Activated CD8-positive, alpha-beta memory T cell treated with anti-CD3 and anti-CD28 coated beads for 4 hours (primary cell): Measurements from ENCODE around the gene ZNF578.
"Not testable (repeated sequence)": the region's sequence is repeated elsewhere in the genome, so short reads cannot be mapped to it uniquely, and the experiment has no call there.

Source experiments
- DNase-seq, 2 donors: peaks; one replicate each; pipeline ENCODE4 v3.0.0-alpha.2; 2020; ENCODE audit warnings: low read depth in 2 of 2

The ZNF578 gene

GRCh38 chr19:52453324-52454094, at the start of gene ZNF578:
TSS of gene ZNF578 (plus strand) at chr19:52453553. CDS start at chr19:52501846, 48,293 bp downstream.
- peak; percentile 48 to 50 for DNase-seq

- DNase-seq, result no peak
These were observed 43.1 kb upstream of the ZNF578 start for GRCh38 chr19:52410276-52410675.

DNA sequence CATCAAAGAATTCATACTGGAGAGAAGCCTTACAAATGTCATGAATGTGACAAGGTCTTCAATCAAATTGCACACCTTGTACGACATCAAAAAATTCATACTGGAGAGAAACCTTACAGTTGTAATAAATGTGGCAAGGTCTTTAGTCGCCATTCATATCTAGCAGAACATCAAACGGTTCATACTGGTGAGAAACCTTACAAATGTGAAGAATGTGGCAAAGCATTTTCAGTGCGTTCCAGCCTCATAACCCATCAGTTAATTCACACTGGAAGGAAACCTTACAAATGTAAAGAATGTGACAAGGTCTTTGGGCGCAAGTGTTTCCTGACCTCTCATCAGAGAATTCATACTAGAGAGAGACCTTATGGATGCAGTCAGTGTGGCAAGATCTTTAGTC, 37.6 kb upstream of the ZNF578 start:
- no peak for DNase-seq

DNA sequence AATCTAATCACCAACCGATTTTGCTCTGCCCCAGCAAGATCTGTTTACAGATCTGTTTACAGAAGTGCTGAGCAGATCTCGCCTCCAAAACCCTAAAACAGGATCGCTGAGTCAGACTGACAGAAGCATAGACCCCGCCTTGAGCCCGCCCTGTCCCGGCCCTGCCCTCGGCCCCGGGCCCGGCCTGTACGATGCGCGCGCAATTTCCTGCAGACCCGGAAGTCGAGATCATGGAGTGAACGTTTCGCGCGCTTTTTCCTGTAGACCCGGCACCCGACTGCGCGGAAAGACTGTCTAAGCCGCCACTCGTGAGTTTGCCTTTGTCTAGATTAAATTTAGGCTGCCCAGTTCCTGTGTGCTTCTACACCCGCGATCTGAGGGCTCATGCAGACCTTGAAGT, 24.4 kb upstream of the ZNF578 start, which contains the start of gene ZNF534:
Gene ZNF534 (plus strand): TSS at position 212 of the 400 bp plus-strand sequence. CDS start 2,327 bp downstream, outside the sequence.
- no peak for DNase-seq

DNA sequence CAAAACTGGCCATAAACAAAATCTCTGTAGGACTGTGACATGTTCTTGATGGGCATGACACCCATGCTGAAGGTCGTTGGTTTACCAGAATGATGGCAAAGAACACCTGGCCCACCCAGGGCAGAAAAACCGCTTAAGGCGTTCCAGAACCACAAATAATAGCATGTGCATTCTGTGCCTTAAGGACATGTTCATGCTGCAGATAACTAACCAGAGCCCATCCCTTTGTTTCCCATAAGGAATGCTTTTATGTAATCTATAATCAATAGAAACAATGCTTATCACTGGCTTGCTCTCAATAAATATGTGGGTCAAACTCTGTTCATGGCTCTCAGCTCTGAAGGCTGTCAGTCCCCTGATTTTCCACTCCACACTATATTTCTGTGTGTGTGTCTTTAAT, 11.2 kb upstream of the ZNF578 start:
- DNase-seq, result no peak

GRCh38 chr19:52444506-52444905, 8.8 kb upstream of the ZNF578 start:
- no peak for DNase-seq

DNA sequence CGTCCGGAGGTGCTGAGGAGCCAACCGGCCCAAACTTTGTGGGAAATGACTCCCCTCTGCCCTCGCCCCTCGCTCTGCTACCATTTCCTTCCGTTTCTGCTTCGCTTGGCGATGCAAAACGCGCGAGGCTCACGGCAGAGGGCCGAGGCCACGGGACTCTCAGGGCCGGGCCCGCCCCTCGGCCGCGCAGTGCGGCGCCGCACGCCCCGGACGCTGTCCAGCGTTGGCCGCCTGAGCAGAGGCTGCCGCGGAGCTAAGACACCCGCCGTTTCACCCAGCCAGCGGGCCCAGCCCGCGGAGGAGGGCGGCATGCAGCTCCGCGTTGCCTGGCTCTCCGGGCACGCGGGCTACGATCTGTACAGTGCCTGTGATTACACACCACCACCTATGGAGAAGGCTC, 2.1 kb upstream of the ZNF578 start:
- no peak for DNase-seq

DNA sequence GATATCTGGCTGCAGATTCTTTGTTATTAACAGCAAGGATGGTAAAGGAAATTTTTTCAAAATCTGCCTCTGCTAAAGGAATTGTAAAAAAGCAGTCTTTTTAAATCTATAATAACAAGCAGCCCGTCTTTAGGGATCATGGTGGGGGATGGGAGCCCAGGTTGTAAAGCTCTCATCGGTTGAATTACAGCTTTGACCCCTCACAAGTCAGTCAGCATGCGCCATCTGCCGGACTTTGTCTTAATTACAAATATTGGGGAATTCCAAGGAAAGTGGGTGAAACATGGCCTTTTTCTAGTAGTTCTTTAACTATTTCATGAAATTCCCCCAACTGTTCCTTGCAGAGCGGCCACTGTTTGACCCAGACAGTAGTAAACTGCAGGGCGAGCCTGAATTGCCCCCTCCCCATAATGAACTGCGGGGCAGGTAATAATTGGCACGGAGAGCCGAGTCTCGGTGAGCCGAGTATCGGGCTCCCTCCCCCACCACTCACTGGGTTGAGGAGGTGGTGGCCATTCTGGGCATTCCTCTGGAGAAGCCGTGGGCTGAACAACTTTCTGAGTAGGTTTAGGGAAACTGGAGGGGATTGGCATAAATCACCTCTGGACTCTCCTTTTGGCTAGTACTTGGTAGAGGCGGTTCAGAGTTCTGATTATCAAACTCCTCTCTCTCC, 11.6 kb downstream of the ZNF578 start:
- DNase-seq, result no peak

DNA sequence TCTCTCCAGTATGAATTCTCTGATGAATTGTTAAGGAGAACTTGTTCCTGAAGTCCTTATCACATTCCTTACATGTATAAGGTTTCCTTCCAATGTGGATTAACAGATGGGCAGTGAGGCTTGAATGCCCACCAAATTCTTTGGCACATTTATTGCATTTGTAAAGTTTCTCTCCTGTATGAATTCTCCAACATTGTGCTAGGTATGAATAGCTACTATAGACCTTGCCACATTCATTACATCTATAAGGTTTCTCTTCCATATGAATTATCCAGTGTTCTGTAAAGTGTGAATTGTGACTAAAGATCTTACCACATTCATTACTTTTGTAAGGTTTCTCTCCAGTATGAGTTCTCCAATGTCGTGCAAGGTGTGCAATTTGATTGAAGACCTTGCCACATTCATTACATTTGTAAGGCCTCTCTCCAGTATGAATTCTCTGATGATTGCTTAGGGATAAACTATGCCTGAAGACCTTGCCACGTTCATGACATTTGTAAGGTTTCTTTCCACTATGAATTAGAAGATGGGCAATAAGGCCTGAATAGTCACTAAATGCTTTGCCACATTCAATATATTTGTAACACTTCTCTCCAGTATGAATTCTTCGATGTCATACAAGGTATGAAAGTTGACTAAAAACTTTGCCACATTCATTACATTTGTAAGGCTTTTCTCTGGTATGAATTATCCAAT, 20.4 kb downstream of the ZNF578 start:
- no peak for DNase-seq

DNA sequence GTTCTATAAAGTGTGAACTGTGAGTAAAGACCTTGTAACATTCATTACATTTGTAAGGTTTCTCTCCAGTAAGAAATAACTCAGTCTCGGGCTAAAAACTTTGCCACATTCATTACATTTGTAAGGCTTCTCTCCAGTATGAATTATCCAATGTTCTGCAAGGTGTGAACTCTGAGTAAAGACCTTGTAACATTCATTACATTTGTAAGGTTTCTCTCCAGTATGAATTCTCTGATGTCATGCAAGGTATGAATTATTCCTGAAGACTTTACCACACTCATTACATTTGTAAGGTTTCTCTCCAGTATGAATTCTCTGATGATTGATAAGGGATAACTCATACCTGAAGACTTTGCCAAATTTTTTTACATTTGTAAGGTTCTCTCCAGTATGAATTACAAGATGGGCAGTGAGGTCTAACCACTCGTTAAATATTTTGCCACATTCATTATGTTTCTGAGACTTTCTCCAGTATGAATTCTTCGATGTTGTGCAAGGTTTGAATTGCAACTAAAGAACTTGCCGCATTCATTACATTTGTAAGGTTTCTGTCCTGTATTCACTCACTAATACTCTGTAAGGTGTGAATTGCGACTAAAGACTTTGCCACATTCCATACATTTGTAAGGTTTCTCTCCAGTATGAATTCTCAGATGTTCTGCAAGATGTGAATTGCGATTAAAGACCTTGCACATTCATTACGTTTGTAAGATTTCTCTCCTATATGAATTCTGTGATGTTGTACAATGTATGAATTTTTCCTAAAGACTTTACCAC, 21.2 kb downstream of the ZNF578 start:
- DNase-seq, result no peak

- not testable (repeated sequence) for DNase-seq
These were observed 30.9 kb downstream of the ZNF578 start for GRCh38 chr19:52484111-52484743.

- not testable (repeated sequence) for DNase-seq
These were observed 31.7 kb downstream of the ZNF578 start for GRCh38 chr19:52485064-52485463.

DNA sequence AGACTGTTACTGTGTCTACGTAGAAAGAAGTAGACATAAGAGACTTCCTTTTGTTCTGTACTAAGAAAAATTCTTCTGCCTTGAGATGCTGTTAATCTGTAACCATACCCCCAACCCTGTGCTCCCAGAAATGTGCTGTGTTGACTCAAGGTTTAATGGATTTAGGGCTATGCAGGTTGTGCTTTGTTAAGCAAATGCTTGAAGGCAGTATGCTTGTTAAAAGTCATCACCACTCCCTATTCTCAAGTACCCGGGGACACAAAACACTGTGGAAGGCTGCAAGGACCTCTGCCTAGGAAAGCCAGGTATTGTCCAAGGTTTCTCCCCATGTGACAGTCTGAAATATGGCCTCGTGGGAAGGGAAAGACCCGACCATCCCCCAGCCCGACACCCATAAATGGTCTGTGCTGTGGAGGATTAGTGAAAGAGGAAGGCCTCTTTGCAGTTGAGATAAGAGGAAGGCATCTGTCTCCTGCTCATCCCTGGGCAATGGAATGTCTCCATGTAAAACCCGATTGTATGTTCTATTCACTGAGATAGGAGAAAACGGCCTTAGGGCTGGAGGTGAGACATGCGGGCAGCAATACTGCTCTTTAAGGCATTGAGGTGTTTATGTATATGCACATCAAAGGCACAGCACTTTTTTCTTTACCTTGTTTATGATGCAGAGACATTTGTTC, 32.3 kb downstream of the ZNF578 start:
- not testable (repeated sequence) for DNase-seq

DNA sequence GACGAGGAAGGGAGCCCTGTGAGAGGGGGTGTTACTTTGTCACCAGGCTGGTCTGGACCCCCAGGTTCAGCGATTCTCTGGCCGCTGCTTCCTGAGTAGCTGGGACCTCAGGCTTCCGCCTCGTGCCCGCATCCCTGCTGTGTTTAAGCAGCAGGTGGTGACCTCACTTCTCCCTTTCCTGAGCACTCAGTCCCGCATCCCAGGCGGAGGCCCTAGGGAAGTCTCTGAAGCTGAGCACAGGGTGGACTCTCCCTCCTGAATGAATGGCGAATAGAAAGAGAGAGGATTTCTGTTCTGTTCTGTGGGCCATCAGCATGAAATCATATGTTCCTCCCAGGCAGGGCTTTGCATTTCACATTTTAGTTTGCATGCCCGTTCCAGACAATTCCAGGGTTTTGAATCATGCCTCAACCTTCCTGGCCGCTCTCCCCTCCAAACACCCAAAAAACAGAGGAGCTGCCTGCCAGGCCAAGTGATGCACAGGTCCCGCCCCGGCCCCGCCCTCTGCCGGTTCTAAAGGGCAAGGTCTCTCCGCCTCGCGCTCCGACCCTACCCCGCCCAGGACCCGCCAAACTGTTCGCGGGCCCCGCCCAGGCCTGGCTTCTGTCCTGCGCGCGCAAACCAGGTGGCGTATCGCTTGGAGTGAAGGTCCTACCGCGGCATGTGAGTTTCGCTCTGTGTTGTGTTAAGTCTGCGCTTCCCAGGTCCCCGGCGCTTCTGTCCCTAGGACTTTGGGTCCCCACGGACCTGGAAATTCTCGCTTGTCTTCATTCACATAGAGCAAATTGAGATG, 39.0 kb downstream of the ZNF578 start:
- DNase-seq, result no peak

DNA sequence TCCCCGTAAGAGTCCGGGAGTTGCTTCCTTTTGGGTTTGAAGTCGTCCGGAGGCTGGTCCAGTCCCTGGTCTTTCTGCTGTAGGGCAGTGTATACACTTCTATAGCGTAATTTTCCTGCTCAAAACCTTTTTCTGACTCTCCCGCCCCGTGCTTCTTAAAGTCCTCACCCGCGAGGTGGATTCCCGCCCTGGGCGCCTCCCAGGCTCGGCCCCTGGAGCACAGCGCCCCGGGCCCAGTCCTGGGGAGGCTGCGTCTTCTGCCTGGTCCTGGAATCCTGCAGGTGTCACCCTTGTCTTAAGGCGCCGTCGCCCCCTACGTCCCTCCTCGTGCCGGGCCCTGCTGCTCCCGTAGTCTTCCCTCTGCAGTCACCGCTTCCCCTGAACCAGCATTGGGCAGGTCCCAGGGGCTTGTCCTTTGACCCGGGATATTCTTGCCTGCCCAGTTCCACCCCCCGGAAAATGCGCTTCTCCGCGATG, 39.7 kb downstream of the ZNF578 start:
- no peak for DNase-seq

DNA sequence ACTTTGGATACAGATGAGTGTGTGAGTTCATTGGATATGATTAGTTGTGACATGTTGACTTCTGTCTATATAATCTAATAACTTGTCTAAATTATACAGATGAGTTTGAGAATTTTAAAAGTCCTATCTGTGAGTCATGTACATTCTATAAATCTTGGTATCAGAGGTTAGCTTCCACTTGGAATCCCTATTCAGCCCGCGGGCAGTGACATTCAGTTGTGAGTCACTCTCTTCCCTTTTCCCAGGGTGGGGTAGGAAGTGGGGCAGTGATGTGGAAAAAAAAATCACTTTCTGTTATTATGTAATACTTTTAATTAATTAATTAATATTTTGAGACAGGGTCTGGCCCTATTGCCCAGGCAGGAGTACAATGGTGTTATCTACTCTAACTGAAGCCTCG, 41.2 kb downstream of the ZNF578 start:
- DNase-seq, result no peak

DNA sequence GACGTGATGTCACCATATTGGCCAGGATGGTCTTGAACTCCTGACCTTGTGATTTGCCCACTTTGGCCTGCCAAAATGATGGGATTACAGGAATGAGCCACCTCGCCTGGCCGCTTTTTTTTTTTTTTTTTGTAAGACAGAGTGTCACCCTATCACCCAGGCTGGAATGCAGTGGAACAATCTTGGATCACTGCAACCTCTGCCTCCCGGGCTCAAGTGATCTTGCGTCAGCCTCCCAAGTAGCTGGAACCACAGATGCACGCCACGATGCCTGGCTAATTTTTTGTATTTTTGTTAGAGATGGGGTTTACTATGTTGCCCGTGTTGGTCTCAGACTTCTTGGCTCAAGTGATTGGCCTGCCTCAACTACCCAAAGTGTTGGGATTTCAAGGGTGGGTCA, 45.2 kb downstream of the ZNF578 start:
- no peak for DNase-seq

- DNase-seq, result not testable (repeated sequence)
These were observed 47.1 kb downstream of the ZNF578 start for GRCh38 chr19:52500474-52500873.

DNA sequence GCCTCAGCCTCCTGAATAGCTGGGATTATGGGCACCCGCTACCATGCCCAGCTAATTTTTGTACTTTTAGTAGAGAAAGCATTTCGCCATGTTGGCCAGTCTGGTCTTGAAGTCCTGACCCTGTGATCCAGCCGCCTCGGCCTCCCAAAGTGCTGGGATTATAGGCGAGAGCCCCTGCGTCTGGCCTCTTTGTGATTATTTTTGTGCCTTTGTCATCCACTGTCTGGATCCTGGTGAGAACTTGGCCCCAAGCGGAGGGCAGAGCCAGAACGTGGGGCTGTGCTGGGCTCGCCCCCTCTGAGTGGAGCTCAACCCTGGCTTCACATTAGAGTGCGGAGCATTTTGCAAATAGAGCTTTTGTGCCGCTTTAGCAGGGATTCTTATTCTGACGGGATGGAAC, 47.6 kb downstream of the ZNF578 start:
- not testable (repeated sequence) for DNase-seq

GRCh38 chr19:52507266-52507665, 53.9 kb downstream of the ZNF578 start:
- DNase-seq, result no peak
